AG09309 (cell line): ENCODE data around the gene WHRN.

Experiments
- DNase-seq: peaks from one replicate; pipeline ENCODE4 v3.0.0-alpha.2; 2010; ENCODE audit warnings: low read depth
- H3K4me3 ChIP-seq: 2 replicates; pipeline ENCODE4 v1.5.1; 2011; ENCODE audit warnings: mild to moderate bottlenecking, low read depth, low read length, moderate library complexity; ENCODE audit not compliant: control insufficient read depth
- CTCF ChIP-seq: IDR thresholded peaks from 2 replicates; pipeline ENCODE4 v1.5.1; 2011; ENCODE audit warnings: mild to moderate bottlenecking, low read depth, low read length, inconsistent platforms; ENCODE audit not compliant: insufficient read depth, control insufficient read depth; ENCODE audit errors: missing control alignments

Gene WHRN

GRCh38 chr9:114394523-114395333 is 110.5 kb downstream of the WHRN start:
- TF ChIP-seq CTCF: no peak
- no peak for DNase-seq
- no peak overlapping the region for H3K4me3 ChIP-seq

- no peak overlapping the region for H3K4me3 ChIP-seq
- no peak for DNase-seq
- TF ChIP-seq CTCF: no peak
These were observed 112.5 kb downstream of the WHRN start for GRCh38 chr9:114392749-114393112.

GRCh38 chr9:114390952-114391351 is 114.3 kb downstream of the WHRN start:
- no peak for TF ChIP-seq CTCF
- DNase-seq: no peak
- no peak overlapping the region for H3K4me3 ChIP-seq

- no peak for TF ChIP-seq CTCF
- no peak for DNase-seq
- H3K4me3 ChIP-seq: no peak overlapping the region
These were observed 115.5 kb downstream of the WHRN start for GRCh38 chr9:114389612-114390368.

- no peak for DNase-seq
- H3K4me3 ChIP-seq: no peak overlapping the region
- TF ChIP-seq CTCF: no peak
These were observed 116.4 kb downstream of the WHRN start for GRCh38 chr9:114388764-114389375.

GRCh38 chr9:114388357-114388682 is 117.0 kb downstream of the WHRN start:
- H3K4me3 ChIP-seq: peak overlapping the region; percentile 52

More at GRCh38 chr9:114388357-114388682, 117.0 kb downstream of the WHRN start:
- TF ChIP-seq CTCF: no peak
- no peak for DNase-seq
